Esophagus squamous epithelium (tissue), 5 donors: ENCODE data around the gene NHEJ1. TPM values are rescaled to one million over a fixed set of nuclear protein-coding genes. Genes with fewer than 3 reads are reported as not detected.
A peak's percentile ranks its signal among the peaks of the same experiment; 100 is the strongest.

Experiments
- DNase-seq: peaks from one replicate; lab custom pipeline; 2025; lab: John Stamatoyannopoulos, UW
- H3K27ac ChIP-seq, 4 donors: fragments of 200-600 bp; sonication (generic); one replicate each; pipeline ENCODE4 v1.5.1; 2016 to 2019; ENCODE audit warnings: mild to moderate bottlenecking in 1 of 4
- H3K27me3 ChIP-seq, 4 donors: fragments of 200-600 bp; sonication (generic); 1 replicate in 3 of 4; 2 replicates in 1 of 4; pipeline versions ENCODE4 v1.5.1 to v1.6.0; 2017 to 2021; ENCODE audit warnings: antibody characterized with exemption in 1 of 4
- H3K36me3 ChIP-seq, 3 donors: fragments of 200-600 bp; sonication (generic); one replicate each; pipeline ENCODE4 v1.5.1; 2016 to 2019
- H3K4me1 ChIP-seq, 3 donors: fragments of 200-600 bp; sonication (generic); one replicate each; pipeline ENCODE4 v1.5.1; 2017 to 2019
- H3K4me3 ChIP-seq, 4 donors: fragments of 200-600 bp; sonication (generic); 1 replicate in 3 of 4; 2 replicates in 1 of 4; pipeline ENCODE4 v1.5.1; 2016 to 2019; ENCODE audit warnings: mild to moderate bottlenecking in 2 of 4, moderate library complexity in 1 of 4
- H3K9me3 ChIP-seq, 3 donors: fragments of 200-600 bp; sonication (generic); one replicate each; pipeline ENCODE4 v1.5.1; 2016 to 2019
- POLR2A ChIP-seq, 4 donors: fragments of 450-650 bp; IDR thresholded peaks; one replicate each; pipeline ENCODE4 v1.6.1; 2017; ENCODE audit warnings: antibody characterized with exemption in 4 of 4, mild to moderate bottlenecking in 4 of 4, moderate library complexity in 3 of 4
- WGBS, 2 donors: methylation state at CpG; one replicate each; pipeline ENCODE4 v1.1.5; 2018; 5-methylcytosine and 5-hydroxymethylcytosine counted together
- intact Hi-C: fragments of 100-400 bp; cut with DNase I; formaldehyde crosslinking; loops from one replicate; pipeline ENCODE4 v1.15.0; 2022
- total RNA-seq, 4 donors: library from RNA; depleted of rRNA; stranded (reverse); fragments of >200 nt; gene quantifications; one replicate each; pipeline ENCODE4 v1.1.0, GENCODE V29; 2016
- TF ChIP-seq, protein P1 (sequence below), 6 experiments: fragments of 450-650 bp in 4 of 6; fragments of 200-600 bp in 2 of 6; sonication (generic) in 2 of 6; IDR thresholded peaks; one replicate each; pipeline ENCODE4 v1.5.1; 2016 to 2019; ENCODE audit warnings: antibody characterized with exemption in 6 of 6, mild to moderate bottlenecking in 4 of 6, moderate library complexity in 4 of 6
- donor health status: DM: yes; HTN: yes; CAD: no.

NHEJ1 gene
- total RNA-seq, 4 donors from 2014 or later: 6.3 to 14.3 (median 9.7) TPM

DNA sequence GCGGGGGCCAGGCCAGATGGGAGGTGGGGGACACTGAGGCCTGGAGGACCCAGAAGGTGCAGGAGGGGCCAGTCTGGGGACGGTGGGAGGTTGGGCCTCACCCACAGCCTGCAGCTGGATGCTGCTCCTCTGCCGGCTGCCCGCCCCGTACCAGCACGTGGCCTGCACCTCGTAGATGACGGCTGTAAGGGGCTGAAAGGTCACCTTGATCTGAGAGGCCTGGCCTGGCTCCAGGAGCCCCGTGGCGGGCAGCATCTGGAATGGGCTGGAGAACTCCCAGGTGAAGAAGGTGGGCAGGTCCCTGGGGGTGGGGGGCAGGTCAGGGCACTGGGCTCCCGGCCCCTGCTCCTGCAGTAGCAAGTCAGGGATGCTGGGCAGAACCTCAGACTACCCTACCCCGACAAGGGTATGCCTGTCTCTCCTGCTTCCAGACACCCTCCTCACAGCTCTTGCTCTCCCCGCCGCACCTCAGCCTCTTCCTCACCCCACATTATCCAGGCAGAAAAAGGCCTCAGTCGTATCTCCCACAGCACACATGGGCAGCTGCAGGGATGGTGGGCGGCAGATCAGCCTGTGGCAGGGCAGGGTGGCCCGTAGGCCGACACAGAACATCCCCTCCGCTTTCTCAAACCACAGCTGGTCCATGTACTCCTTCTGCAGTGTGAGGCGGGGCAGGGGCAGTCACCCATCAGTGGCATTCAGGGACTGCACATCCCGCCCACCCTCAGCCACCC lies 129.4 kb downstream of the NHEJ1 start:
- Histone ChIP-seq H3K36me3 (no peaks in the 10 kb centered on the region), H3K27me3 (peaks cover 0 to 91% (median 0%) of the 10 kb centered on the region in 4 donors), H3K4me1 (no peaks in the 10 kb centered on the region), H3K9me3 (no peaks in the 10 kb centered on the region), H3K27ac (no peak overlapping the region), H3K4me3 (no peak overlapping the region)
- TF ChIP-seq, protein P1, sequence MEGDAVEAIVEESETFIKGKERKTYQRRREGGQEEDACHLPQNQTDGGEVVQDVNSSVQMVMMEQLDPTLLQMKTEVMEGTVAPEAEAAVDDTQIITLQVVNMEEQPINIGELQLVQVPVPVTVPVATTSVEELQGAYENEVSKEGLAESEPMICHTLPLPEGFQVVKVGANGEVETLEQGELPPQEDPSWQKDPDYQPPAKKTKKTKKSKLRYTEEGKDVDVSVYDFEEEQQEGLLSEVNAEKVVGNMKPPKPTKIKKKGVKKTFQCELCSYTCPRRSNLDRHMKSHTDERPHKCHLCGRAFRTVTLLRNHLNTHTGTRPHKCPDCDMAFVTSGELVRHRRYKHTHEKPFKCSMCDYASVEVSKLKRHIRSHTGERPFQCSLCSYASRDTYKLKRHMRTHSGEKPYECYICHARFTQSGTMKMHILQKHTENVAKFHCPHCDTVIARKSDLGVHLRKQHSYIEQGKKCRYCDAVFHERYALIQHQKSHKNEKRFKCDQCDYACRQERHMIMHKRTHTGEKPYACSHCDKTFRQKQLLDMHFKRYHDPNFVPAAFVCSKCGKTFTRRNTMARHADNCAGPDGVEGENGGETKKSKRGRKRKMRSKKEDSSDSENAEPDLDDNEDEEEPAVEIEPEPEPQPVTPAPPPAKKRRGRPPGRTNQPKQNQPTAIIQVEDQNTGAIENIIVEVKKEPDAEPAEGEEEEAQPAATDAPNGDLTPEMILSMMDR (IDR thresholded peaks at IDR 0.05): no peak
- TF ChIP-seq POLR2A (IDR thresholded peaks at IDR 0.05): no peak
- WGBS, 2 donors: 45 to 77% methylated on average over 2 to 17 of the region's 21 CpGs
- no peak for DNase-seq
- intact Hi-C loops: no loop called here

DNA sequence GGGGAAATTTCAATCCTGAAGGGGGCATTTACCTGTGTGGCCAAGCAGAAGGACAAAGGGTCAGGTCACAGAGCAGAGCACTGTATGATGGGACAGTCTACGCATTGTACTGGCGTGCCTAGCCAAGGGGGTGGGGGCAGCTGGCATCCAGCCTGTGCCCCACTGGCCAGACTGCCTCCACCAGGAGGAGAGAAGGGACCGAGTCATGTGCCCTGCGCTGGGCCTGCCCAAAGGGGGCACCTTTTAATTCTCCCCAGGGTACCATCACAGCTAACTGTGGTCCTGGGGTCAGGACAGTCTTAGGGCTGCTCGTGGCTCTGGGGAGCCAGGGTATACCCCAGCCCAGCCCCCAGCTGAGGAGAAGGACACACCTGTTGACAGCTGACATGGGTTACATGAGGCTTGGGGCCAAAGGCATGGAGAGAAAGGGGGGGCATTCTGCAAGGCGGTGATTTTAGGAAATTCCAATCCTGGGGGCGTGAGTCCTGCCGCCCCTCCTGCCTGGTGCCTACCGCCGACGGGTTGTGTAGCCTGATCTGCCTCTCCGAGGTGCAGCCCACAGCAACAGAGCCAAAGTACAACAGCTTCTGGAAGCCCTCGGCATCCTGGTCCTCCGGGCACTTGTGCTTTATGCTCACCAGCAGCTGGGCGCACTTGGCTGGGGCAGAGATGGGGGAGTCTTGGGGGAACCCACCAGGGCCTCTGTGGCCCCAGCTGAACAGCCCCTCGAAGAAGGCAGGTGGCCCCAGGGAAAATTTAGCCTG lies 130.3 kb downstream of the NHEJ1 start:
- Histone ChIP-seq H3K9me3 (no peaks in the 10 kb centered on the region), H3K4me1 (no peaks in the 10 kb centered on the region), H3K27me3 (peaks cover 0 to 90% (median under 1%) of the 10 kb centered on the region in 4 donors), H3K27ac (no peak overlapping the region), H3K36me3 (no peaks in the 10 kb centered on the region), H3K4me3 (no peak overlapping the region)
- DNase-seq: no peak
- TF ChIP-seq, protein P1 (IDR thresholded peaks at IDR 0.05): no peak
- no peak for TF ChIP-seq POLR2A (IDR thresholded peaks at IDR 0.05)
- 70 to 81% methylated on average over 2 to 5 of the region's 16 CpGs for WGBS, 2 donors
- intact Hi-C loops: no loop called here

DNA sequence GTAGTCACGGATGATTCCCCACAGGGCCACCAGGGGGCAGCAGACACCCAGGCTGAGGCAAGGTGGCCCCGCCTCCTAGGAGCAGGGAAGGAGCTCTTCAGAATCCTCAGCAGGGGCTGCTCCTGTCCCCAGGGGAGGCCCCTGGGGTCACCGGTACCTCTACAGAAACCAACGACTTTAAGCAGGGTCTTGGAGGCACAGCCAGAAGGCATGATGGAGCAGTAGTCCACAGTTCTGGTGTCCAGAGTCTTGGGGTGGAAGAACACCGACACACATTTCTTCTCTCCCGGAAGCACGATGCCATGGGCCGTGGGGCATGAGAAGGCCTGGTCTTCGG lies 130.8 kb downstream of the NHEJ1 start:
- peak; percentile 23 for DNase-seq
- peaks cover 0 to 90% (median 1%) of the 10 kb centered on the region in 4 donors for H3K27me3 ChIP-seq

DNA sequence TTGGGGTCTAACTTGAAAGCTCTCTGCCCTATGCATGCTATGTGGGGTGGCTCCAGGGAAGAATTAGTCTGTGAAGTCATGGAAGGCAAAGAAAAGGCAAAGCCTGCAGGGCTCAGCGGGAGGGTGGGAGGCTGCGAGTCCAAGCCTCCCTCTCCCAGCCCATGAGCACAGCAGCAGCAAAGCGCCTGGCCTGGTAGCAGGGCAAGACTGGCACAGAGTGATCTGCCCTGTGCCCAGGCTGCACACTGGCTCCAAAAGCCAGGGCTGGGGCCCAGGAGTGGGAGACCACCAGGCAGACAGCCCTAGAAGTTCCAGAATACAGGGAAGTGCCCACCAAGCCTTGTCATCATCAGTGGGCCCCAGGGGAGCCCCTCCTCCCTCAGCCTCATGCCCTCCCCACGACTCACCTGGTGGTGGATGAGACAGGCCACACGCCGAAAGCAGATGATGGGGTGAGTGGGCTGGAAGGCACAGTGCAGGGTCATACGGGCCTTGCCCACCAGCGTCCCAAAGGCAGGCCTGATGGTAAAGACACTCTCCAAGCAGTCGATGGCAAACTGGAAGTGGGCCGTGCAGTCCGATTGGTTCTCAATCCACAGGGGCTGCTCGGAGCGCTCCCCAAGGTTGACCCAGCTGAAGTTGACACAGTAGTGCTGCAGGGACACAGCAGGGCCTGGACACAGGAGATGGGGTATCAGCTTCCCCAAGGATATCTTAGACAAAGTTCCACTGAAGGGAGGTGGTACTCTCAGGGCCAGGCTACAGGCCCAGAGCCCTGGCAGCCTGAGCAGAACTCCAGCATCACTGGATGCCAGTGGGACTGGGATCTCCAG lies 131.4 kb downstream of the NHEJ1 start:
- no peak for DNase-seq
- intact Hi-C loops: no loop called here
- TF ChIP-seq, protein P1 (IDR thresholded peaks at IDR 0.05): no peak
- no peak for TF ChIP-seq POLR2A (IDR thresholded peaks at IDR 0.05)
- peaks cover 0 to 88% (median 1%) of the 10 kb centered on the region in 4 donors for H3K27me3 ChIP-seq
- WGBS, 2 donors: 64 to 75% methylated on average over 8 of the region's 13 CpGs
- H3K36me3 ChIP-seq: no peaks in the 10 kb centered on the region
- H3K4me1 ChIP-seq: no peaks in the 10 kb centered on the region
- no peak overlapping the region for H3K27ac ChIP-seq
- no peaks in the 10 kb centered on the region for H3K9me3 ChIP-seq
- H3K4me3 ChIP-seq: no peak overlapping the region

More for the DNA sequence above, 130.8 kb downstream of the NHEJ1 start:
- WGBS, 2 donors: 27 to 37% methylated on average over 5 of the region's 9 CpGs
- Histone ChIP-seq H3K36me3 (no peaks in the 10 kb centered on the region), H3K4me3 (no peak overlapping the region), H3K9me3 (no peaks in the 10 kb centered on the region), H3K27ac (no peak overlapping the region), H3K4me1 (no peaks in the 10 kb centered on the region)
- intact Hi-C loops: no loop called here
- TF ChIP-seq POLR2A (IDR thresholded peaks at IDR 0.05): no peak
- TF ChIP-seq, protein P1 (IDR thresholded peaks at IDR 0.05): peak; percentile 84 to 95 (median 90)
